Medulla oblongata (tissue), 1 donor: ENCODE measurements around the gene WNT9B.
"Not testable (repeated sequence)": the region's sequence is repeated elsewhere in the genome, so short reads cannot be mapped to it uniquely, and the experiment has no call there.

Experiments used
- DNase-seq: peaks from one replicate; pipeline ENCODE4 v3.0.0-alpha.2; 2015; ENCODE audit errors: extremely low spot score

The WNT9B gene

DNA sequence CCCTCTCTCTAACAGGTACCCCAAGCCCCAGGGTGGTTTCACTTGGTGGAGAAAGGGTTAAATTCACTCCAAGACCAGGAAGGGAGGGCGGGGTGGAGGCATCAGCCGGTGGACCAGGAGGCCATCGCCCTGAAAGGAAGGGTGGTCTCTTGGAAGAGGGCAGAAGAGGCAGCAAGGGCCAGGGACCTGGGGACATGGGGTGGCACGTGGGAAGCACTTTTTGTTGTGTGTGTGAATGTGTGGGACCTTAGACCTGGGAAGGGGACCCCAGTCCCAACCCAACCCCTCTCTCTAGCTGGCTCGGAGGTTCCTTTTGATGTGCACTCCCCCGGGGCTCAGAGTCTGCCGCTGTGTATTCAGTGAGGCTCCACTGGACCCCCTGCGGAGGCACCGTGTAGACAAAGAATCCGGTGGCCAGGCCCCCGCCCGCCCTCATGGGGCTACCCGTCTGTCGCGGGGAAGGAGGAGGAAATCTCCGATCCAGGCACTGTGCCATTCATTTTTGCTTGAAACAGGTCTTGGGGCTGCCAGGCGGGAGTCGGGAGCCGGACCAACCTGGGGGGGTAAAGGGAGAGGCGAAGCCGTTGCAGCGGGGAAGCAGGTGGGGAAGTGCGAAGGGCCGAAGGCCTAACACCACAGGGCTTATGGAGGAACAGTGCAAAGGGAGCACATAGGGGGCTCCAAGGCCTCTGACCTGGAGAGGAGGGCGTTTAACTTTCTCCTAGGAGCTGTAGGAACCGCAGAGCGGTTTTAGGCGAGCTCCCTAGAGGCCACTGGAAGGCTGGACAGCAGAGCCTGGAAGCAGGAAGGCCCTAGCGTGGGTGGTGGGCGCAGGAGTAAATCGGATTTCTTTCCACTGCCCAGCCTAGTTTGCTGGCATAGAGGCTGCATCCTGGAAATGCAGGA is 29.6 kb upstream of the WNT9B start:
- no peak for DNase-seq

DNA sequence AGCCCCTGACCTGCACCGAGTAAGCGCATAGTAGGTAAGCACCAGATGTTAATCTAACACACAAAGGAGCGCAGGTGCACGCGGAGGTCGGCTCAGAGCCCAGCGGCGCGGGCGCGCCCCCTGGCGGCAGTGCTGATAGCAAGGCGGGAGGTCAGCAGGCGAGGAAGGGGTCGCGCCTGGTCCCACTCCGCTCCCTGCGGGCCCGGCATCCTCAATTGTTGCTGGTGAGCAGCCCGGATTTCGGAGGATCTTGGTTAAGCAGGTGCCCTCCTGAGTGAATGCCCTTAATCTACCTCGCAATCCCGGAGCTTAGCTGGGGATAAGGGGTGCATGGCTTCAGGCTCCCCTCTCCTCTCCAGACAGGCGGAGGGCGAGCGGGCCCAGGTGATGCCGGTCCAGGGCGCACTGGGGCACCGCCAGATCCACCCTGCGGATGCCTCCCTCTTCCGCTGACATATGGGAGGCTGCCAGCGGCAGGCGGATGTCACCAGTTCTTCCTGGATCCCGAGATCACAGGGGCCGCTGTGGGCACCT is 28.9 kb upstream of the WNT9B start:
- no peak for DNase-seq

DNA sequence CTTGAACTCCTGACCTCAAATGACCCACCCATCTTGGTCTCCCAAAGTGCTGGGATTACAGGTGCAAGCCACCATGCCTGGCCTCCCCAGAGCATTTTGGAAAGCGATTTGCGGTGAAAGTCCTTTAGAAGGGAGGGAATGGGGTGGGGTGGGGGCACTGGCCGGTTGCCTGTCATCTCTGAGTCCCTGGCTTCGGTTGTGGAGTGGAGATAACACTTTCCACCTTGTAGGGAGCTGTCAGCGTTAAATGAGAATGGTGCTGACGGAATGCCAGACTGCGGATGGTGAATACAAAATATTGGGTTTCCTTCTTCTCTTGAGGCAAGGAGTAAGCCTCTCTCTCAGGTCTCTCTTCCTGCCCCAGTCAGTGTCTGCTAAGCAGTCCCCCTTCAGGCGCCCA is 27.7 kb upstream of the WNT9B start:
- DNase-seq, result no peak

- no peak for DNase-seq
Measured at GRCh38 chr17:46826116-46826515, 25.3 kb upstream of the WNT9B start.

DNA sequence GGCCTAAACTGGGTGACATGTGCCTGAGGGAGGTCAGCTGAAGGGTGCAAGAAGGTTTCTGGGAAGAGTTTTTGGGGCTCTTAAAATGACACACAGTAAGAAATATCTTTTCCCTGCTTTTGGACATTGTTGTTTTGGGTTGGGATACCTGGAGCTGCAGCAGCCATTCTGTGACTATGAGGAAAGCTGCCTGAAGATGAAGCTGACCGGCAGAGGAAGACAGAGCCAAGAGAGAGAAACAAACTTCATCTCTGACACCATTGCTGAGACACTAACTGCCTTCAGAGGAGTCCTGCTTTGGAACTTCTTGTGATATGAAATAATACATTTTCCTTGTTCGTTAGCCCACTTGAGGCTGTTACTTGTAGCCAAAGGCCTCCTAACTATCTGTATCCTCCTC is 24.1 kb upstream of the WNT9B start:
- DNase-seq, result no peak

DNA sequence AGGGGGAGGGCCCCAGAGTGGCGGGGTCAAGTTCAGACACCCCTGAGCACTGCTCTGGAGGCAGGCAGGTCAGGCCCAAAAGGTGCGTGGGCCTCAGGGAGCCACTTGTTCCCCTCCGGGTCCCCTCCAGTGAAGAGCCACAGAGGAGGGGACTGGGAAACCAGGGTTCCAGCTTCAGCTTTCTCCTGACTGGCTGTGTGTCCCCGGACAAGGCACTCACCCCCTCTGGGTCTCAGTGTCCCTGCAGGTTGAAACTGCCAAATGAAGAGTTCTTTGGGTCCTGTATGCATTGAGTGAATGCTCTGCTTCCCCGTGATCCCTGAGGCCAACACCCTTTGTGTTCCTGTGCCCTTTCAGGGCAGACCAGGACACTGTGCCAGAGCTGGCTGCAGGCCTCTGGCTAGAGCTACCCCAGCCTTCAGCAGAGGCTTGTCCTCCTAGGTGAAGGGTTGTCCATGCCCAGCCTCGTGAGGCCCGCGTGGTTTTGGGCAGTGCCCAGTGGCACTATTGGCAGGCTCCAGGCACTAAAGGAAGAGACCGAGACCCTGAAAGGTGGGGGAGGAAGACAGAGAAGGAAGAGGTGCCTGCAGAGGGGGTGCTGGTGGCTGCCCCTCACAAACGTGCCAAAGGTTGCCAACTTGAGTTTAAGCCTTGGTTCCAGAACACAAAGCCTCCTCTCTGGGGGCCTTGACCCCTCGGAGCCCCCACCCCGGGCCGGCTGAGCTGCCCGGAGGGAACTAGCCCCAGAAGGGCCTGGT is 19.6 kb upstream of the WNT9B start:
- DNase-seq, result peak; percentile 80

- peak; percentile 76 for DNase-seq
Measured at GRCh38 chr17:46832331-46832821, 19.0 kb upstream of the WNT9B start.

DNA sequence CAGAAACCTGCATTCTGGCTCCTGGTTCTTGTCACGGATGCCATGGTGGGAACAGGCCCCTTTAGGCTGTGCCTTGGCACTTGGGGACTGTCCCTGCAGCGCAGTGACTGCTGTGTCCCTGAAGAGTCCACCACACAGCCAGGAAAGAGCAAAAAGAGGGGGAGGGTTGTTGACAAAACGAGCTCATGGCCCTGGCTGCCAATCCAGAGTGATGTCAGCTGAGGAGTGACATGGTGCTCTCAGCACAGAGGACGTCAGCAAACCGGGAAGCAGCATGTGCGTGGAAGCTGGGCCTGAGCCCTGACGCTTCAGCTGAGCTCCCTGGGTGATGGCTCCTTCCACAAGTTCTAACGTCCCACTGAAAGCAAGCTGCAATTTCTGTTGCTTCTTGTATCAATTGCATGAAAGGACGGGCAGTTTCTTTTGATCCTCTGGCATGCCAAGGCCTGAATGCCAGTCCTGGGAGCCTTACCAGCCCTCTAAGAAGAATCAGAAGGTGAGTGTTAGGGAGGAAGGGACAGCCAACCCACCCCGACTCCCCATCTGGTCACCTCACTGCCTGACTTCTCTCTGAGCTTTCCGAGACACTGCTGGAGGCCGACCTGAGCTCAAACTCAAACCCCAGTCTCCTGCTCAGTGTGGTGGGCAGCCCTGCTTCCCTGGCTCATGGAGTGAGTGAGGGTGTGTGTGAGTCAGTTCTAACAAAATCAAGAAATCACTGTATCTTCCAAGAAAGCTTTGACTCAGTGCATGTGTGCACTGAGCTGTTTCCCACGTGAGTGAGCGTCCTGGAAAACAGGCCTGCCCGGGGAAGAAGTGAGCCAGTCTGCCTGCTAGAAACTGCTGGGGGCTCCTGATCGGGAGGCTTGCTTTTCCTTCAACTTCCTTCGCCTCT is 18.2 kb upstream of the WNT9B start:
- peak; percentile 85 for DNase-seq

DNA sequence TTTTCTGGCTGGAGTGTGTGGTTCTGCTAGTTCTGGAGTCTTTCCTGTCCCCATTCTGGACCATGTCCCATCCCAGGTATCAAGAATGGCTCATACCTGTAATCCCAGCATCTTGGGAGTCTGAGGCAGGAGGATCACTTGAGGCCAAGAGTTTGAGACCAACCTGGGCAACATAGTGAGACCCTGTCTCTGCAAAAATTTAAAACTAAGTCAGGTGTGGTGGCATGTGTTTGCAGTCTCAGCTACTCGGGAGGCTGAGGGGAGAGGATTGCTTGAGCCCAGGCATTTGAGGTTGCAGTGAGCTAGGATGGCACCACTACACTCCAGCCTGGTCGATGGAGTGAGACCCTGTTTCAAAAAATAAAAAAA is 17.6 kb upstream of the WNT9B start:
- no peak for DNase-seq

DNA sequence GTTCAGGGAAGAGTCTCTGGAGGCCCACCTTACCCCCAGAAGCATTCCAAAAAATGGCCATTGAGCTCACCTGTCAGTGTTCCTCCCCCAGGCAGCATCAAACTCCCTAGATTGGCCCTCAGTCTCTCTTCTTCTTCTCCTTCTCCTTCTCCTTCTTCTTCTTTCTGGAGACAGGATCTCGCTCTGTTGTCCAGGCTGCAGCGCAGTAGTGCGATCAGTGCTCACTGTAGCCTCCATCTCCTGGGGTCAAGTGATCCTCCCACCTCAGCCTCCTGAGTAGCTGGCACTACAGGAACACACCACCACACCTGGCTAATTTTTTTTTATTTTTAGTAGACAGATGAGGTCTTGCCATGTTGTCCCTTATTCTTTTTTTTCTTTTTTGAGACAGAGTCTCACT is 16.5 kb upstream of the WNT9B start:
- DNase-seq, result no peak

GRCh38 chr17:46836500-46836899 is 14.9 kb upstream of the WNT9B start:
- DNase-seq, result no peak

DNA sequence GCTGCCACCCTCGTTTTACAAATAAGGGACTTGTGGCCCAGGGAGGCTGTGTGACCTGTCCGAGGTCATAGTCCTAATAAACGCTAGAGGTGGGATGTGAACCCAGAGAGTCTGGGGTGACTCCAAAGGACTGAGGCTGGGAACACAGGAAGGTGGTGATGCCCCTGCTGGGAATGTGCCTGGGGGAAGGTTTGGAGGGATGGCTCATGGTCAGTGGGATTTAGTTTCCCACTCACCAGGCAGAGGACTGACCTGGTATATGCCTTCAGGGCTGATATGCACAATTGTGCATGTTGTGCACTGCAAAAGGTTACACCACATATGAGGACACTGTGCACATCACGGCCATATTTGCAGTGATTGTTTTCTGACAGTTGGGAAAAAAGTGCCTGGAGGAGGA is 13.9 kb upstream of the WNT9B start:
- no peak for DNase-seq

- DNase-seq, result no peak
Measured at GRCh38 chr17:46839211-46839610, 12.2 kb upstream of the WNT9B start.

DNA sequence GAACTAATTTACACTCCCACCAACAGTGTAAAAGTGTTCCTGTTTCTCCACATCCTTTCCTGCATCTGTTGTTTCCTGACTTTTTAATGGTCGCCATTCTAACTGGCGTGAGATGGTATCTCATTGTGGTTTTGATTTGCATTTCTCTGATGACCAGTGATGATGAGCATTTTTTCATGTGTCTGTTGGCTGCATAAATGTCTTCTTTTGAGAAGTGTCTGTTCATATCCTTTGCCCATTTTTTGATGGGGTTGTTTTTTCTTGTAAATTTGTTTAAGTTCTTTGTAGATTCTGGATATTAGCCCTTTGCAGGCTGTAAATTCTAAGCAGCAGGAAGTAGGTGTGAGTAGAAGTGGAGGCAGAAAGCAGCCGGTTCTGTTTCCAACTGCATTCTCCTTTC is 10.8 kb upstream of the WNT9B start:
- DNase-seq, result not testable (repeated sequence)

GRCh38 chr17:46841561-46842379 is 9.6 kb upstream of the WNT9B start:
- DNase-seq, result no peak

DNA sequence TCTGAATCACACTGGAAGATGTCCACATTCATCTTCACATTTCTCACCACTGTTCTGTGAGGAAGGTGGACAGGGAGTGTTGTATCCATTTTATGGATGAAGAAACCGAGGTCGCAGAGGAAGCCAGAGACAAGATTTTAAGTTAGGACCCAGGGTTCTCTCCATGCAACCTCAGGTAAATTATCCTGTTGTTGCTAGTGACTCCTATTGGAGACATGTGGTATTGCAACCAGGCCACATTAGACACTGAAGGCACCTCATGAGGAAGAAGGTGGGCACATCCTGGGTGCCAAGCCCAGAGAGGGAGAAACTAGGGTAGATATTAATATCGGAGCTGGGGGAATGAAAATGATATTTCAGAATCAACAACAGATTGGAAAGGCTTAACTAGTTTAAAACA is 8.5 kb upstream of the WNT9B start:
- DNase-seq, result no peak

- DNase-seq, result no peak
Measured at GRCh38 chr17:46847204-46848191, 3.9 kb upstream of the WNT9B start.

DNA sequence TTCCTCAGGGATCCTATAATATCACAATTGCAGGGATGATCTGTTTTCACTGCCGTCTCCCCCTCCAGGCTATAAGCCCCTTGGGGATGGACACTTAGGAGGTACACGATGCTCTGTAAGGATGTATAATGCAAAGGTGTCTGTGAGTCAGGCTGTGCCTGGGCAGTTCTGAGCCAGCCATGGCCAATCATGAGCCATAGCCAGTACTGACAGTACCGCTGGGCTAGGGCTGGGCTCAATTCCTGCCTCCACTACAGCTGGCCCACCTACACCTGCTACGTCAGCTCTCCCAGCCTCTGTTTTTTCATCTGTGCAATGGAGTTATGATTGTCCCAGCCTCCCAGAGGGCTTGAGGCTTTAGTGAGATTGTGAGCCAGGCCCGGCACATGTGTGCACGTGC is 2.8 kb upstream of the WNT9B start:
- no peak for DNase-seq

GRCh38 chr17:46850688-46851028 is 725 bp upstream of the WNT9B start:
- DNase-seq, result no peak
